GM12875 (cell line): ENCODE data around the gene SETBP1.

Experiments
- H3K4me3 ChIP-seq: one replicate; pipeline ENCODE4 v1.5.1; 2011; ENCODE audit warnings: low read depth, low read length, control low read depth
- CTCF ChIP-seq: IDR thresholded peaks from 2 replicates; pipeline ENCODE4 v1.5.1; 2011; ENCODE audit warnings: low read depth, mild to moderate bottlenecking, control low read depth, inconsistent platforms, low read length, moderate library complexity, borderline replicate concordance; ENCODE audit not compliant: insufficient read depth

The SETBP1 gene

DNA sequence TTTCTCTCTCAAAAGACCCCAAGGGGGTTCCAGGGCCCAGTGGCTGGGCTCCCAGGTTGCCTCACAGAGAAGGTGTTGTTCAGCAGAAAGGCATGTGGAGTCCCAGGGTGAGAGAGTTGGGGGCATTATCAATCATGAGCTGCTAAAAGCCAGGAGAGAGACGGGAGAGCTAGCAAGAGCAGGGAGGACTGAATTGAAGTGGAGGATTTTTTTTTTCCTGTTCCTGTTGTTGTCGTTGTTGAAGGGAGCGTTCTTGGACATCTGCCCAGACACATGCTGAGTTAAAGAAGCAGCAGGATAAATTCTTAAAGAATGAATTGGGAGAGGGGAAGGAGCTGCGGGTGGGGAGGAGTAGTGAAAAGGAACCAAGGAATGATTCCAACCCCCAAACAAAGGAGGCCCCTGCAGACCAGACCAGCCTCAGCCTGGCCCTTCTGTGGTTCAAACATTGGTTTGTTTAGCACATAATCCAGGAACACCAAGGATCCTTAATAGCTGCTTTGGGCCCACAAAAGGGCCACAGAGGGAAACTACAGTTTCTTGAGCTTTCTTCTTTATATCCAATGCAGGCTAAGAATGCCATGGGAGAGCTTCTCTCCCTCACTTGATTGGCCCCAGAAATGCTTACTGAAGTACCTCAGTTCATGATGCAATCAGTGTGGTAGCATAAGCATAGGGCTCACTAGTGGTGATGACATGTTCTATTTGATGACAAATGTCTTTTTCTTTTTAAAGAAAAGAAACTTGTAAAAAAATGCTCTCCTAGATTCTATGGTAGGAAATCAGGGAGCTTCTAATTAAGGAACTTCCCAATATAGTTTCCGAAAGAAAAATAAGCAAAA, 146.0 kb downstream of the SETBP1 start:
- H3K4me3 ChIP-seq = no peak overlapping the region
- TF ChIP-seq CTCF = no peak

- no peak for TF ChIP-seq CTCF
- no peak overlapping the region for H3K4me3 ChIP-seq
Measured at GRCh38 chr18:44828080-44828479, 147.4 kb downstream of the SETBP1 start.

- no peak for TF ChIP-seq CTCF
- H3K4me3 ChIP-seq = no peak overlapping the region
Measured at GRCh38 chr18:44830581-44830980, 149.9 kb downstream of the SETBP1 start.

DNA sequence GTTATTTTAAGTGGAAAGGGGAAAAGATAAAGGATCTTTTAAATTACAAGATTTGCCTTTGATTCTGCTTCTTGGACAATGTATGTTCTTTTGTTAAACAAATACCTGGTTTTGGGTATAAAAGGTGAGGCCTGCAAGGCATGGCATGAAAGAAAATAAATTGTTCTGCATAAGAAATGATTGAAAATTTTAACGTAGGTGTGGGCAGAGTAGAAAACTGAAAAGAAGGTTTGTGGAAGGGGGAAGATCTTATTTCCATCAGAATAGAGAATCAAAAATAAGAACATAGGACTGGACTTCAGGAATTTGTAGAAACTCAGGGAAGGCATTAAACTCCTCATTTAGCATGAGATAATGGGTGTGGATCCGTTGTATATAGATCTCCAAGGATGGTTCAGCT, 153.1 kb downstream of the SETBP1 start:
- no peak overlapping the region for H3K4me3 ChIP-seq
- TF ChIP-seq CTCF = no peak

DNA sequence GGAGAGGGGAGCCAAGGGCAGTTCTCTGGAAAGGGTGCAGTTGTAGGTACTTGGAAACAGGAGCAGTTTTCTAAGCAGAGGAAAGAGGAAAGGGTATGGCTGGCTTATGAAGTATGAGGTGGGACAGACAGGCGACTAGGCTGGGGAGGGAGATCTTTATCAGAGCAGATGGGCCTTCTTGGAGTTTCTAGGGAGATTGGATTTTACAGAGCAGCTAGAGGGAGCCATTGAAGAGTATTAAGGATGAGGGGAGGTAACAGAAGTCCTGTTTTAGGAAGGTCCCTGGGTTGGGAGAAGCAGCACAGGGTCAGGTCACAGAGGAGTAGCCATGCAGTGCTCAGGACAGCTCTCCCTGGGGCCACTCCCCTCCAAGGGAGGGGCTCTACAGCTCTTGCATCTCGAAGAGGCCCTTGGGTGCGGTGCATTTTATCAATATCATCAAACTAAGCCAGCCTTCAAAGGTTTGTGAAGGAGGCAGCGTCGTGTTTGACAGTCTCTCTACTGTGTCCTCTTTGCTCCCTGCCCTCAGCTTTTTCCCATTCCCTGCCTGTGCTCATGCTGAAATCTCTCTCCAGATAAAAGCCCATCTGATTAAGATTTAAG, 154.3 kb downstream of the SETBP1 start:
- H3K4me3 ChIP-seq = no peak overlapping the region
- TF ChIP-seq CTCF = no peak

- no peak for TF ChIP-seq CTCF
- no peak overlapping the region for H3K4me3 ChIP-seq
Measured at GRCh38 chr18:44835703-44836102, 155.0 kb downstream of the SETBP1 start.

DNA sequence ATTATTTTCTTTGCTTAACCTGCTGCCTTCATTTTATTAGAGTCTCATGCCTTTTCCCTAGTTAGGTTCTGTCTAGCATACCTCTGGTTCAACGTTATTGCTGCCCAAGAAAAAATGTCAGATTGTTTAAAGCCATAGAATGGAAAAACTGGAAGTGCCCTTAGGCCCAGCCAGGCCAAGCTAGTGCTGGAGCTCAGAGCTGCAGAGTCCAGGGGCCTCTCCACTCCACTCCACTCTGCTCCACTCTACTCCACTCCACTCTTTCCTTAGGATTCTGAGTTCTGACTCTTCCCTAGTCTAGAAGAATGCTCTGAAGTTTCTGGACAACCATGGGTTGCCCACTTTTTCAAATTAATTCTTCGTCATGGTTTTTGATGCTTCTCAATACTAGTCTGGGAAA, 155.6 kb downstream of the SETBP1 start:
- TF ChIP-seq CTCF = no peak
- H3K4me3 ChIP-seq = no peak overlapping the region
